Testis (tissue), 3 donors: Measurements from ENCODE around the gene CDH4. TPM values are rescaled to one million over a fixed set of nuclear protein-coding genes. Genes with fewer than 3 reads are reported as not detected.

Experiments used
- DNase-seq: peaks from one replicate; pipeline ENCODE4 v3.0.0-alpha.2; 2019
- H3K27ac ChIP-seq, 2 donors: fragments of 200-600 bp; sonication (generic); one replicate each; pipeline ENCODE4 v1.5.1; 2019
- H3K27me3 ChIP-seq: fragments of 200-600 bp; sonication (generic); one replicate; pipeline ENCODE4 v1.5.1; 2019
- H3K36me3 ChIP-seq: fragments of 200-600 bp; sonication (generic); one replicate; pipeline ENCODE4 v1.5.1; 2017; ENCODE audit warnings: low read depth; ENCODE audit errors: missing control alignments
- H3K4me1 ChIP-seq: fragments of 200-600 bp; sonication (generic); one replicate; pipeline ENCODE4 v1.5.1; 2019
- H3K4me3 ChIP-seq, 2 donors: fragments of 200-600 bp; sonication (generic); one replicate each; pipeline ENCODE4 v1.5.1; 2017 to 2019
- H3K9me3 ChIP-seq: fragments of 200-600 bp; sonication (generic); one replicate; pipeline ENCODE4 v1.5.1; 2017
- POLR2A ChIP-seq: fragments of 450-650 bp; IDR thresholded peaks from one replicate; pipeline ENCODE4 v1.6.1; 2017; ENCODE audit warnings: antibody characterized with exemption, mild to moderate bottlenecking, moderate library complexity
- WGBS, 2 donors: methylation state at CpG; one replicate each; pipeline ENCODE4 v1.1.5; 2018; 5-methylcytosine and 5-hydroxymethylcytosine counted together
- intact Hi-C: fragments of 100-400 bp; cut with DNase I; formaldehyde crosslinking; loops from one replicate; pipeline ENCODE4 v1.15.1; 2023; ENCODE audit warnings: low total_unique reads
- polyA plus RNA-seq: library from polyadenylated mRNA; stranded (reverse); fragments of 350-450 nt; fragmentation: Illumina TruSeq; extraction: RNeasy Lipid Tissue Mini Kit (QIAGEN cat#74804); gene quantifications from one replicate; pipeline ENCODE4 v1.2.3, GENCODE V29; 2014; ENCODE audit warnings: low read depth, low replicate concordance; ENCODE audit not compliant: insufficient read depth
- total RNA-seq, 2 donors: library from RNA; depleted of rRNA; stranded (reverse); fragments of >200 nt; gene quantifications; one replicate each; pipeline ENCODE4 v1.2.3, GENCODE V29; 2016
- TF ChIP-seq, protein P1 (sequence below), 3 experiments: fragments of 450-650 bp in 2 of 3; fragments of 200-600 bp in 1 of 3; sonication (generic) in 1 of 3; IDR thresholded peaks; one replicate each; pipeline ENCODE4 v1.5.1; 2016 to 2019; ENCODE audit warnings: antibody characterized with exemption in 3 of 3, mild to moderate bottlenecking in 2 of 3, moderate library complexity in 1 of 3

The CDH4 gene
- total and polyA plus RNA-seq, 3 donors from 2014 or later: 1.4 to 3.3 (median 1.9) TPM

DNA sequence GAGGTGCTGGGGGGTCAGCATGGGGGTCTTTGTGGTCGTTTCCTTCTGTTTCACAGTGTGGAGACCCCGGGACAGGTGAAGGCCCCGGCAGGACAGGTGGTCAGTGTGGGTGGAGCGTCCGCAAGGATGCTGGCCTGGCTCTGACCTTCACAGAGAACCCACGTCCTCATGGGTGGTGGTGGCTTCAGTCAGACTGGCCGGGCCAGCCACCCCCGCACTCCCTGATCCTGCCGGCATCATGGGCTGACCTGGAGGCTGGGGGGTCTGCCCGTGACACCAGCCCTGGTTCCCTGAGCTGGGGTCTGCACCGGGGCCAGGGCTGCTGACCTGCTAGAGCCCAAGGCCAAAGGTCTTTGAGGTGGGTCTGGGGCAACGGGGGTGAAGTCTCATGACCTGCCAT, 41.9 kb downstream of the CDH4 start:
- intact Hi-C loops: no loop called here
- no peak for DNase-seq
- Histone ChIP-seq H3K27me3 (no peaks in the 10 kb centered on the region), H3K9me3 (no peaks in the 10 kb centered on the region), H3K27ac (no peak overlapping the region), H3K4me1 (no peaks in the 10 kb centered on the region), H3K36me3 (no peaks in the 10 kb centered on the region), H3K4me3 (no peak overlapping the region)
- TF ChIP-seq, protein P1, sequence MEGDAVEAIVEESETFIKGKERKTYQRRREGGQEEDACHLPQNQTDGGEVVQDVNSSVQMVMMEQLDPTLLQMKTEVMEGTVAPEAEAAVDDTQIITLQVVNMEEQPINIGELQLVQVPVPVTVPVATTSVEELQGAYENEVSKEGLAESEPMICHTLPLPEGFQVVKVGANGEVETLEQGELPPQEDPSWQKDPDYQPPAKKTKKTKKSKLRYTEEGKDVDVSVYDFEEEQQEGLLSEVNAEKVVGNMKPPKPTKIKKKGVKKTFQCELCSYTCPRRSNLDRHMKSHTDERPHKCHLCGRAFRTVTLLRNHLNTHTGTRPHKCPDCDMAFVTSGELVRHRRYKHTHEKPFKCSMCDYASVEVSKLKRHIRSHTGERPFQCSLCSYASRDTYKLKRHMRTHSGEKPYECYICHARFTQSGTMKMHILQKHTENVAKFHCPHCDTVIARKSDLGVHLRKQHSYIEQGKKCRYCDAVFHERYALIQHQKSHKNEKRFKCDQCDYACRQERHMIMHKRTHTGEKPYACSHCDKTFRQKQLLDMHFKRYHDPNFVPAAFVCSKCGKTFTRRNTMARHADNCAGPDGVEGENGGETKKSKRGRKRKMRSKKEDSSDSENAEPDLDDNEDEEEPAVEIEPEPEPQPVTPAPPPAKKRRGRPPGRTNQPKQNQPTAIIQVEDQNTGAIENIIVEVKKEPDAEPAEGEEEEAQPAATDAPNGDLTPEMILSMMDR (IDR thresholded peaks at IDR 0.05): no peak
- TF ChIP-seq POLR2A: no peak
- 77 to 100% methylated on average over 2 to 12 of the region's 12 CpGs for WGBS, 2 donors

DNA sequence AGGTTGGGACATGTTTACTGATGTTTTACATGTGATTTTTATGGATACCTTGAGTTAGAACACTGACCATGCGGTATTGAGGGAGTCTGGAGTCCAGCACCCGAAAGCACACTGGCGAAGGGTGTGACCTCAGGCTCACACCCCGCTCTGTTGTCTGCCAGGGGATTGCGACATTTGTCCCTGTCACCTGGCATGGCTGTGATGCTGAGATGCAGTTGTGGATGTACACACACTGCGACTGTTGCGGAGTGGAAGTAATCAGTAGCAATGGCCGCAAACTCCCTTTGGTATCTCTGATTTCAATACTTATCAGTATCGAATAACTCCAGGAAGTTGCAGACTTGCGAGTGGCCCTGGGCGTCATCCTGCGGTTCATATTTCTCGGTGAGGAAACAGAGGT, 43.2 kb downstream of the CDH4 start:
- Histone ChIP-seq H3K9me3 (no peaks in the 10 kb centered on the region), H3K4me1 (no peaks in the 10 kb centered on the region), H3K4me3 (no peak overlapping the region), H3K36me3 (no peaks in the 10 kb centered on the region), H3K27ac (no peak overlapping the region), H3K27me3 (no peaks in the 10 kb centered on the region)
- no peak for DNase-seq
- WGBS, 2 donors: 87 to 91% methylated on average over 12 to 13 of the region's 13 CpGs
- TF ChIP-seq, protein P1 (IDR thresholded peaks at IDR 0.05): no peak
- no peak for TF ChIP-seq POLR2A
- intact Hi-C loops: no loop called here

DNA sequence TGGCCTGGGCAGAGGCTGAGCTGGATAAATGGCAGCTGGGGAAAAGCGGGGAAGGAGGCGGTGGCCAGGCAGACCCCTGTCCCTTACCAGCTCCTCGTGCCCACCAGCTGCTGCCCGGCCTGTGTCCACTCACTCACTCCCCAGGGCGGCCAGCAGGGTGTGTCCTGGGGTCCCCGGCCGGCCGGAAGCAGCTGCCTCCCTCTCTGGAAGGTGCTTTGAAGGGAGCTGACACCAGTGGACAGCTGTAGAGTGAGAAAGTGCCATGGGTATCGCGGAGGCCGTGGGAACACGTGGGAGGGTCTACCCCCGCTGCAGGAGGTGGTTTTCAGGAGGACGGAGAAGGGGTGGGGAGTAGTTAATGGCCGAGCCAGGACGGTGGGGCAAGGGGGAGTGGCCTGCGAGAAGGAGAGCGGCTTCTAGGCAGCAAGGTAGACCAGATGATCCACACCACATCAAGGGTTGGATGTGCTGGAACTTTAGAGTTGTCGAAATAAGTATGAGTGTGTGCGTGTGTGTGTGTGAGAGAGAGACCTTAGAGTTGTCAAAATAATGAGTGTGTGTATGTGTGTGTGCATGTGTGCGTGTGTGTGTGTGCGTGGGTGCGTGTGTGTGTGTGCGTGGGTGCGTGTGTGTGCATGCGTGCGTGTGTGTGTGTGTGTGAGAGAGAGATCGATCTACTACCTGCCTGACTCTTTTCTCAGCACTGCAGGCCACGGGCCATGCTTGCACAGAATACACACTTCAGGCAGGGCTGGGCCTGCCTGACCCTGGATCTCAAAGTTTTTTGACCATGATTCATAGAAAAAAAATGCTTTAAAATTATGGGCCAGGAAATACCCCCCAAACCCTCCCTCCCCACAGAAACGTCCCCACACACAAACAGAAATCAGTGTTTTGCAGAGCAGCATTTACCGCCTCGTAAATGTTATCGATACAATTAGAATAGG, 43.9 kb downstream of the CDH4 start:
- TF ChIP-seq, protein P1 (IDR thresholded peaks at IDR 0.05): no peak
- no peak for TF ChIP-seq POLR2A
- no peaks in the 10 kb centered on the region for H3K36me3 ChIP-seq
- intact Hi-C loops: no loop called here
- no peak overlapping the region for H3K27ac ChIP-seq
- 74 to 79% methylated on average over 30 to 33 of the region's 33 CpGs for WGBS, 2 donors
- H3K9me3 ChIP-seq: no peaks in the 10 kb centered on the region
- H3K27me3 ChIP-seq: no peaks in the 10 kb centered on the region
- DNase-seq: no peak
- no peaks in the 10 kb centered on the region for H3K4me1 ChIP-seq
- no peak overlapping the region for H3K4me3 ChIP-seq

DNA sequence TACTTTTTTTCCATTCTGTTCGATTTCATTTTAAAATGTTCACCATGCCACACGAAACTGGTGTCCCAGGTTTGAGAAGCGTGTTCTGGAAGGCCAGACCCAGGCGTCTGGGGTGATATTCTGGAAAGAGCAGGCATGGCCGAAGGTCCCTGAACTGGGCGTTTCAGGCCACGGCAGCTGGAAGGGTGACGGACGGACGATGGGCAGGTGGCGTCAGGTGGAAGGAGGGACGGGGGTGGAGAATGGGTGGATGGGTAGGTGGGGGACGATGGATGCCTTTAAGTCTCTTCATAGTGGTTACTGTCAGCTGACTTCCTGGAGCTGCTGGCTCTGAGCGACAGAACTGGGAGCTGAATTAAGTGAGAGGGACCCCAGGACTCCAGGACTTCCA, 44.6 kb downstream of the CDH4 start:
- intact Hi-C loops: no loop called here
- WGBS, 2 donors: 87 to 90% methylated on average over 14 of the region's 14 CpGs

More for the DNA sequence above, 44.6 kb downstream of the CDH4 start:
- no peak overlapping the region for H3K4me3 ChIP-seq
- no peak overlapping the region for H3K27ac ChIP-seq
- H3K27me3 ChIP-seq: no peaks in the 10 kb centered on the region
- H3K36me3 ChIP-seq: no peaks in the 10 kb centered on the region
- TF ChIP-seq, protein P1 (IDR thresholded peaks at IDR 0.05): no peak
- TF ChIP-seq POLR2A: no peak
- no peak for DNase-seq
- H3K9me3 ChIP-seq: no peaks in the 10 kb centered on the region
- H3K4me1 ChIP-seq: no peaks in the 10 kb centered on the region
